ENCODE results near the gene NAT10.

DNA sequence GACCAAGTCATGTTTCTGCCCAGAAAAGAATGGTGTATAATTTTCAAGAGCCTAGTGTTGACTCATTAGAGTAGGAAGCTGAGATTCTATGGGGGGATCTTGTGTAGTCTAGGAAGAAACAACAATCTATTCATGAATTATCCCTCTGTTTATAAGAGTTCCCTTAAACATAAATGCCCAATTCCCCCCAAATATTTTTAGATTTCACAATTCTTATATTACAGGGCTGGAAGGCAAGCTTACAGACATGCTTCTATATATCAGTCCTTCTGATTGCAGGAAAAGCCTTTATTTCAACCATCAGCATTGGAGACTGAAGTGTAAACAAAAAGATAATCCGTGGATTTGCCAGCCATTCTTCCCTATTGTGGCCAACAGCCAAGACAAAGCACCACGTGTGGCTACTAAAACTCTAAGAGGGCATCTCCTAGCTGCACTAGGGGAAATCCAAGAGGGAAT, 71.4 kb downstream of the NAT10 start:
- TF ChIP-seq, protein P1, sequence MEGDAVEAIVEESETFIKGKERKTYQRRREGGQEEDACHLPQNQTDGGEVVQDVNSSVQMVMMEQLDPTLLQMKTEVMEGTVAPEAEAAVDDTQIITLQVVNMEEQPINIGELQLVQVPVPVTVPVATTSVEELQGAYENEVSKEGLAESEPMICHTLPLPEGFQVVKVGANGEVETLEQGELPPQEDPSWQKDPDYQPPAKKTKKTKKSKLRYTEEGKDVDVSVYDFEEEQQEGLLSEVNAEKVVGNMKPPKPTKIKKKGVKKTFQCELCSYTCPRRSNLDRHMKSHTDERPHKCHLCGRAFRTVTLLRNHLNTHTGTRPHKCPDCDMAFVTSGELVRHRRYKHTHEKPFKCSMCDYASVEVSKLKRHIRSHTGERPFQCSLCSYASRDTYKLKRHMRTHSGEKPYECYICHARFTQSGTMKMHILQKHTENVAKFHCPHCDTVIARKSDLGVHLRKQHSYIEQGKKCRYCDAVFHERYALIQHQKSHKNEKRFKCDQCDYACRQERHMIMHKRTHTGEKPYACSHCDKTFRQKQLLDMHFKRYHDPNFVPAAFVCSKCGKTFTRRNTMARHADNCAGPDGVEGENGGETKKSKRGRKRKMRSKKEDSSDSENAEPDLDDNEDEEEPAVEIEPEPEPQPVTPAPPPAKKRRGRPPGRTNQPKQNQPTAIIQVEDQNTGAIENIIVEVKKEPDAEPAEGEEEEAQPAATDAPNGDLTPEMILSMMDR (IDR thresholded peaks at IDR 0.05) = no peak
- no peak for TF ChIP-seq POLR2A (IDR thresholded peaks at IDR 0.05)
